ENCODE measurements around the gene UBC.
A peak's percentile ranks its signal among the peaks of the same experiment; 100 is the strongest.

The UBC gene

DNA sequence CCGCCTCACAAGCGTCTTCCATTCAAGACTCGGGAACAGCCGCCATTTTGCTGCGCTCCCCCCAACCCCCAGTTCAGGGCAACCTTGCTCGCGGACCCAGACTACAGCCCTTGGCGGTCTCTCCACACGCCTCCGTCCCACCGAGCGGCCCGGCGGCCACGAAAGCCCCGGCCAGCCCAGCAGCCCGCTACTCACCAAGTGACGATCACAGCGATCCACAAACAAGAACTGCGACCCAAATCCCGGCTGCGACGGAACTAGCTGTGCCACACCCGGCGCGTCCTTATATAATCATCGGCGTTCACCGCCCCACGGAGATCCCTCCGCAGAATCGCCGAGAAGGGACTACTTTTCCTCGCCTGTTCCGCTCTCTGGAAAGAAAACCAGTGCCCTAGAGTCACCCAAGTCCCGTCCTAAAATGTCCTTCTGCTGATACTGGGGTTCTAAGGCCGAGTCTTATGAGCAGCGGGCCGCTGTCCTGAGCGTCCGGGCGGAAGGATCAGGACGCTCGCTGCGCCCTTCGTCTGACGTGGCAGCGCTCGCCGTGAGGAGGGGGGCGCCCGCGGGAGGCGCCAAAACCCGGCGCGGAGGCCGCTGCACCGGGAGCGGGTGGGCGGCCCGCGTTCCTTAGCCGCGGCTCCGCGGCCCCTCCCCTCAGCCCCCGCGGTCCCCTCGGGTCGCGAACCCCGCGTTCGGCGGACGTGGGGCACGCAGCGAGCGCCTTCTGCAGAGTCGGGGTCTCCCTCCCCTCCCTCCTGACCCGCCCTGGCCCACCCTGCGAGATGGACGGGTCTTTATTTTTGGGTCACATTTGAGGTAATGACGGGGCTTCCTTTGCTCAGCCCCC, at the start of gene UBC:
Gene UBC (minus strand): TSS at position 259 of the 847 bp plus-strand sequence. CDS start 879 bp downstream, outside the sequence.
- TF ChIP-seq Cebpa-rat (IDR thresholded peaks at IDR 0.05) = no peak
- Histone ChIP-seq H3K27ac (peak within 1 kb of the TSS; percentile 100), H3K36me3 (peaks cover 32% of the 10 kb centered on the region), H4K20me1 (peaks cover 46% of the 10 kb centered on the region), H3K4me1 (peaks cover 69% of the 10 kb centered on the region), H3K4me2 (peak within 1 kb of the TSS; percentile 95), H3K9ac (peak within 1 kb of the TSS; percentile 100), H3K4me3 (peak within 1 kb of the TSS; percentile 98), H3K27me3 (no peaks in the 10 kb centered on the region), H3K9me3 (no peaks in the 10 kb centered on the region)

DNA sequence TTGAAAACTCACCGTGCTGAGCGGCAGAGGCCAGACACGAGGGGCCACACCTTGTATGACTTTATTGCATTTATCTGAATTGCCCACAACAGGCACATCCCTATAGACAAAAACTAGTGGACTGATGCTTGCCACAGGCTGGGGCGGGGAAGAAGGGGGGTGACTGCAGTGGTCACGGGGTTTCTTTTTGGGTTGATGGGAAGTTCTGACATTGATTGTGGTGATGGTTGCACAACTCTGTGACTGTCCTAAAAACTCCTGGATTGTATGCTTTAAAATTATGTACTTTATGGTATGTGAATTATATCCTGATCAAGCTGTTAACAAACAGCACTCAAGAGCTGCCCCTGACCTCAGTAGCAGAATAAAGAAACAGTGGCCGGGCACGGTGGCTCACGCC, 48.8 kb upstream of the UBC start:
- no peaks in the 10 kb centered on the region for H3K27me3 ChIP-seq
- H3K27ac ChIP-seq = no peak overlapping the region
- H3K4me2 ChIP-seq = no peak overlapping the region
- peaks cover 100% of the 10 kb centered on the region for H3K36me3 ChIP-seq
- H3K4me1 ChIP-seq = peaks cover 11% of the 10 kb centered on the region
- no peak overlapping the region for H3K9ac ChIP-seq
- H3K4me3 ChIP-seq = no peak overlapping the region
- no peak for TF ChIP-seq Cebpa-rat (IDR thresholded peaks at IDR 0.05)
- no peaks in the 10 kb centered on the region for H4K20me1 ChIP-seq
- no peaks in the 10 kb centered on the region for H3K9me3 ChIP-seq

- Histone ChIP-seq H3K36me3 (peaks cover 100% of the 10 kb centered on the region), H3K27ac (no peak overlapping the region), H3K4me3 (no peak overlapping the region)
These were observed 46.6 kb upstream of the UBC start for GRCh38 chr12:124961055-124961454.

DNA sequence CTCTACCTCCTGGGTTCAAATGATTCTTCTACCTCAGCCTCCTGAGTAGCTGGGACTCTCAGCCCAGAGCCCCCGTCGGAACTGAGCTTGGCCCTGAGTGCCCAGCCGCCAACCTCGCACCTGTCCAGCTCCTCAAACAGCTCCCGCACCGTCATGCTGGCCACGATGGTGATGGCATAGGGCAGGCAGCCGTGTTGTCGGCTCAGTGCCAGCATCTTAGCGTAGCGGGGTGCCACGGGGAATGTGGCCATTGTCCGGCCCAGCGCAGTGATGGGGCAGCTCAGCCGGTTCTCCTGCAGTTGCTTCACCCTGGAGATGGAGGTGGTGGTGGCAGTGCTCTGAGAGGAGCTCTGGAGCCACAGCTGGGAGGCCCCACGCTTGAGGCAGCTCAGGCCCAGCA, 42.1 kb upstream of the UBC start:
- TF ChIP-seq Cebpa-rat (IDR thresholded peaks at IDR 0.05) = no peak
- H3K36me3 ChIP-seq = peaks cover 85% of the 10 kb centered on the region
- H3K9me3 ChIP-seq = peaks cover 13% of the 10 kb centered on the region
- H3K27ac ChIP-seq = no peak overlapping the region
- H3K27me3 ChIP-seq = no peaks in the 10 kb centered on the region
- H4K20me1 ChIP-seq = peaks cover 26% of the 10 kb centered on the region
- peaks cover 36% of the 10 kb centered on the region for H3K4me1 ChIP-seq
- no peak overlapping the region for H3K9ac ChIP-seq
- H3K4me2 ChIP-seq = no peak overlapping the region
- H3K4me3 ChIP-seq = no peak overlapping the region

More at GRCh38 chr12:124961055-124961454, 46.6 kb upstream of the UBC start:
- Histone ChIP-seq H3K4me1 (peaks cover 11% of the 10 kb centered on the region), H3K27me3 (no peaks in the 10 kb centered on the region), H3K4me2 (no peak overlapping the region), H4K20me1 (no peaks in the 10 kb centered on the region), H3K9ac (no peak overlapping the region), H3K9me3 (no peaks in the 10 kb centered on the region)
- no peak for TF ChIP-seq Cebpa-rat (IDR thresholded peaks at IDR 0.05)

GRCh38 chr12:124954771-124955170, 40.3 kb upstream of the UBC start:
- Histone ChIP-seq H4K20me1 (peaks cover 38% of the 10 kb centered on the region), H3K27ac (no peak overlapping the region), H3K36me3 (peaks cover 85% of the 10 kb centered on the region), H3K4me2 (no peak overlapping the region), H3K9ac (no peak overlapping the region), H3K4me3 (no peak overlapping the region), H3K9me3 (peaks cover 13% of the 10 kb centered on the region), H3K27me3 (no peaks in the 10 kb centered on the region), H3K4me1 (peaks cover 54% of the 10 kb centered on the region)
- no peak for TF ChIP-seq Cebpa-rat (IDR thresholded peaks at IDR 0.05)

- Histone ChIP-seq H3K27ac (peak overlapping the region; percentile 43; the same call in 1 of the 2 replicates), H3K4me3 (no peak overlapping the region), H3K9me3 (peaks cover 13% of the 10 kb centered on the region), H3K4me2 (peak overlapping the region; percentile 89), H3K36me3 (peaks cover 85% of the 10 kb centered on the region), H3K4me1 (peaks cover 63% of the 10 kb centered on the region), H3K27me3 (no peaks in the 10 kb centered on the region), H4K20me1 (peaks cover 47% of the 10 kb centered on the region), H3K9ac (no peak overlapping the region)
- TF ChIP-seq Cebpa-rat (IDR thresholded peaks at IDR 0.05) = no peak
These were observed 39.4 kb upstream of the UBC start for GRCh38 chr12:124953689-124954405.

DNA sequence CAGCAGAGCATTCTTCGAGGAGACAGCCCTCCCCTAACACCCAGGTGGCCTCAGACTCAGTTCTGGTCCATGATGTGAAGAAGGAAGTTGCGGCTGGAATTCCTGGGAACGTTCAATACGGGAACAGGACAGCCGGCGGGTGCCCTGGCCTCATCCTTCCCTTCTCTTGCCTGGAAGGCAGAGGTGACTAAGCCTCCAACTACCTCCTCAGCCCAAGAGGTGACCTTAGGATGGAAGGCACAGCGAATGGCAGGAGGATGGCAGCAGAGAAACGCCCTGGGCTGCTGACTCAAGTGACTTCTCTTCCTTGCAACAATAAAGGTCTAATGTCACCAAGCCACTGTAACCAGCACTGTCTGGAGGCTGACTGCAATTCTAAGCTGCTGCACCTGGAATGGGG, 38.4 kb upstream of the UBC start:
- H3K4me1 ChIP-seq = peaks cover 74% of the 10 kb centered on the region
- peak overlapping the region; percentile 89 for H3K4me2 ChIP-seq
- peak overlapping the region; percentile 74 for H3K27ac ChIP-seq
- TF ChIP-seq Cebpa-rat (IDR thresholded peaks at IDR 0.05) = no peak
- peaks cover 13% of the 10 kb centered on the region for H3K9me3 ChIP-seq
- no peak overlapping the region for H3K9ac ChIP-seq
- peaks cover 55% of the 10 kb centered on the region for H4K20me1 ChIP-seq
- 0 out of 2 replicates have a peak overlapping the region, but pooled peaks have one; percentile 8 for H3K4me3 ChIP-seq
- H3K27me3 ChIP-seq = no peaks in the 10 kb centered on the region
- H3K36me3 ChIP-seq = peaks cover 75% of the 10 kb centered on the region

GRCh38 chr12:124952295-124952694, 37.8 kb upstream of the UBC start:
- peak overlapping the region; percentile 89 for H3K4me2 ChIP-seq
- TF ChIP-seq Cebpa-rat (IDR thresholded peaks at IDR 0.05) = no peak
- H3K4me3 ChIP-seq = 0 out of 2 replicates have a peak overlapping the region, but pooled peaks have one; percentile 8
- H3K36me3 ChIP-seq = peaks cover 75% of the 10 kb centered on the region
- no peaks in the 10 kb centered on the region for H3K27me3 ChIP-seq
- H4K20me1 ChIP-seq = peaks cover 59% of the 10 kb centered on the region
- H3K27ac ChIP-seq = peak overlapping the region; percentile 74; the same call in 1 of the 2 replicates
- H3K4me1 ChIP-seq = peaks cover 79% of the 10 kb centered on the region
- H3K9ac ChIP-seq = peak overlapping the region; percentile 39; the same call in 1 of the 2 replicates
- peaks cover 13% of the 10 kb centered on the region for H3K9me3 ChIP-seq

GRCh38 chr12:124949779-124950728, 35.6 kb upstream of the UBC start:
- H4K20me1 ChIP-seq = peaks cover 59% of the 10 kb centered on the region
- H3K36me3 ChIP-seq = peaks cover 73% of the 10 kb centered on the region
- H3K27ac ChIP-seq = no peak overlapping the region

More at GRCh38 chr12:124949779-124950728, 35.6 kb upstream of the UBC start:
- Histone ChIP-seq H3K27me3 (no peaks in the 10 kb centered on the region), H3K9me3 (peaks cover 9% of the 10 kb centered on the region), H3K4me3 (no peak overlapping the region), H3K4me1 (peaks cover 93% of the 10 kb centered on the region), H3K4me2 (peak overlapping the region; percentile 89), H3K9ac (no peak overlapping the region)
- no peak for TF ChIP-seq Cebpa-rat (IDR thresholded peaks at IDR 0.05)
